ENCODE data around the gene GRAMD1B. TPM values are rescaled to one million over a fixed set of nuclear protein-coding genes. Genes with fewer than 3 reads are reported as not detected.
"Not testable (repeated sequence)": the region's sequence is repeated elsewhere in the genome, so short reads cannot be mapped to it uniquely, and the experiment has no call there.

Gene GRAMD1B
- total RNA-seq, 4 donors from 2014 or later, result 1.8 to 4.0 (median 3.0) TPM

DNA sequence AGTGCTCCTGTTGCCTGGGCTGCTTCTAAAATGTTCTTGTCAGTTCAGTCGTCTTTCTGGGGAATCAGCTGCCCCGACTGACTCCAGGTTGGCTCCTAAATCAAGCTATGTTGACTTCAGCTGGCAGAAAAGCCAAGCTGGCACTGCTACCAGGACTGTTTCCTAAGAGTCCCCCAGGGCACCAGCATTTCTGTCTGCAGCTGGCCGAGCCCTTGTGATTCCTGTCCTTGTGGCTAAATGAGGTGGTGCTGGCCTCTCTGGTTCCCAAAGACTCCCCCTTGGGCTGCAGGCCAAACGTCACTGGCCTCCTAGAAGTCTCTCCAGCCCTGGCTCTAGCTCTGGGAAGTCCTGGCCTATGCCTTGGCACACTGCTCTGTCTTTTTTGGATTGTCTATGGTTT is 31.1 kb downstream of the GRAMD1B start:
- Histone ChIP-seq H3K27ac (no peak overlapping the region), H3K36me3 (no peaks in the 10 kb centered on the region), H3K27me3 (no peaks in the 10 kb centered on the region), H3K4me1 (no peaks in the 10 kb centered on the region), H3K4me3 (no peak overlapping the region), H3K9me3 (no peaks in the 10 kb centered on the region)
- 63% methylated on average over 3 of the region's 4 CpGs; no CpG with 5 or more reads in 1 of the 2 donors for WGBS, 2 donors (ENCODE audit: low coverage in 1 of 2)
- ATAC-seq, result peak; percentile 35
- TF ChIP-seq, protein P1, sequence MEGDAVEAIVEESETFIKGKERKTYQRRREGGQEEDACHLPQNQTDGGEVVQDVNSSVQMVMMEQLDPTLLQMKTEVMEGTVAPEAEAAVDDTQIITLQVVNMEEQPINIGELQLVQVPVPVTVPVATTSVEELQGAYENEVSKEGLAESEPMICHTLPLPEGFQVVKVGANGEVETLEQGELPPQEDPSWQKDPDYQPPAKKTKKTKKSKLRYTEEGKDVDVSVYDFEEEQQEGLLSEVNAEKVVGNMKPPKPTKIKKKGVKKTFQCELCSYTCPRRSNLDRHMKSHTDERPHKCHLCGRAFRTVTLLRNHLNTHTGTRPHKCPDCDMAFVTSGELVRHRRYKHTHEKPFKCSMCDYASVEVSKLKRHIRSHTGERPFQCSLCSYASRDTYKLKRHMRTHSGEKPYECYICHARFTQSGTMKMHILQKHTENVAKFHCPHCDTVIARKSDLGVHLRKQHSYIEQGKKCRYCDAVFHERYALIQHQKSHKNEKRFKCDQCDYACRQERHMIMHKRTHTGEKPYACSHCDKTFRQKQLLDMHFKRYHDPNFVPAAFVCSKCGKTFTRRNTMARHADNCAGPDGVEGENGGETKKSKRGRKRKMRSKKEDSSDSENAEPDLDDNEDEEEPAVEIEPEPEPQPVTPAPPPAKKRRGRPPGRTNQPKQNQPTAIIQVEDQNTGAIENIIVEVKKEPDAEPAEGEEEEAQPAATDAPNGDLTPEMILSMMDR (IDR thresholded peaks at IDR 0.05), result no peak
- no peak for TF ChIP-seq POLR2AphosphoS5 (IDR thresholded peaks at IDR 0.05)
- TF ChIP-seq POLR2A (IDR thresholded peaks at IDR 0.05), result no peak
- TF ChIP-seq EP300 (IDR thresholded peaks at IDR 0.05), result no peak

DNA sequence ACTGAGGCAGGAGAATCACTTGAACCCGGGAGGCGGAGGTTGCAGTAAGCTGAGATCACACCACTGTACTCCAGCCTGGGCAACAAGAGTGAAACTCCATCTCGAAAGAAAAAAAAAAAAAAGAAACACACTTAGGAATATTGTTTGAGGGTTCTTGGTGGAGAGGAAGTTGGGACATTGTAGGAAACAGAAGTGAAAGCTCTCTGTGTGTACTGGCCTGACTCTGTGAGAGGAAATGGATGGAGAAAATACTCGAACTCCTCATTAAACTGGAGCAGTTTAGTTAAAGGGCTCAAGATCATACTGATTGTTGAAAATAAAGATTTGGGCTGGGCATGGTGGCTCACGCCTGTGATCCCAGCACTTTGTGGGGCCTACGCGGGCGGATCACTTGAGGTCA is 35.6 kb downstream of the GRAMD1B start:
- not testable (repeated sequence) for H3K27ac ChIP-seq, H3K4me1 ChIP-seq, ATAC-seq, H3K4me3 ChIP-seq, H3K9me3 ChIP-seq, H3K27me3 ChIP-seq, H3K36me3 ChIP-seq
- 87 to 90% methylated on average over 6 of the region's 8 CpGs for WGBS, 2 donors (ENCODE audit: low coverage in 1 of 2)

- H3K9me3 ChIP-seq, H3K36me3 ChIP-seq, H3K4me3 ChIP-seq, H3K27me3 ChIP-seq, ATAC-seq, H3K4me1 ChIP-seq, H3K27ac ChIP-seq: not testable (repeated sequence)
- WGBS, 2 donors (ENCODE audit: low coverage in 1 of 2), result 78% methylated on average over 1 of the region's 1 CpG; no CpG with 5 or more reads in 1 of the 2 donors
Measured at GRCh38 chr11:123466172-123466571, 36.1 kb downstream of the GRAMD1B start.

- Histone ChIP-seq H3K27me3 (no peaks in the 10 kb centered on the region), H3K4me3 (no peak overlapping the region), H3K9me3 (no peaks in the 10 kb centered on the region), H3K36me3 (no peaks in the 10 kb centered on the region), H3K4me1 (no peaks in the 10 kb centered on the region), H3K27ac (no peak overlapping the region)
- TF ChIP-seq, protein P1 (IDR thresholded peaks at IDR 0.05), result no peak
- no peak for TF ChIP-seq POLR2AphosphoS5 (IDR thresholded peaks at IDR 0.05)
- no peak for TF ChIP-seq EP300 (IDR thresholded peaks at IDR 0.05)
- TF ChIP-seq POLR2A (IDR thresholded peaks at IDR 0.05), result no peak
- no peak for ATAC-seq
- 57 to 69% methylated on average over 7 of the region's 7 CpGs for WGBS, 2 donors (ENCODE audit: low coverage in 1 of 2)
Measured at GRCh38 chr11:123469089-123469488, 39.0 kb downstream of the GRAMD1B start.

- no peak overlapping the region for H3K4me3 ChIP-seq
- H3K4me1 ChIP-seq, result no peaks in the 10 kb centered on the region
- H3K27ac ChIP-seq, result no peak overlapping the region
- no peak for TF ChIP-seq POLR2A (IDR thresholded peaks at IDR 0.05)
- TF ChIP-seq EP300 (IDR thresholded peaks at IDR 0.05), result no peak
- TF ChIP-seq, protein P1 (IDR thresholded peaks at IDR 0.05), result no peak
- TF ChIP-seq POLR2AphosphoS5 (IDR thresholded peaks at IDR 0.05), result no peak
- ATAC-seq, result no peak
- WGBS, 2 donors (ENCODE audit: low coverage in 1 of 2), result 73 to 78% methylated on average over 1 of the region's 1 CpG
- no peaks in the 10 kb centered on the region for H3K27me3 ChIP-seq
- no peaks in the 10 kb centered on the region for H3K9me3 ChIP-seq
- H3K36me3 ChIP-seq, result no peaks in the 10 kb centered on the region
Measured at GRCh38 chr11:123469586-123469985, 39.5 kb downstream of the GRAMD1B start.

DNA sequence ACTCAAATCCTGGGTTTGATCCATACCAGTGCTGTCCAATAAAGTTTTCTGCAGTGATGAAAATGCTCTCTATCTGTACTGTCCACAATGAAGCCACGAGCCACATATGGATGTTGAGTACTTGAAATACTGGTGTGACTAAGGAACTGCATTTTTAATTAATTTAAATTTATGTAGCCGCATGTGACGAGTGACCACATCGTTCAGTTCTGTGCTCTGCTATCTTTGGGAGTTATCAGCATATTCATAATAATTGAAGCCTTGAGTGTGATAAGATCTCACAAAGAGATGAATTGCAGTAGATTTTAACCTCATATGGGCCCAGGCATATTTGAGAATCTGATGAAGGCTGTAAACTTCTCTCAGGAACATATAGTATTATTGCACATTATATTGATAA is 40.8 kb downstream of the GRAMD1B start:
- H3K4me3 ChIP-seq, result no peak overlapping the region
- TF ChIP-seq POLR2AphosphoS5 (IDR thresholded peaks at IDR 0.05) (no peak), EP300 (IDR thresholded peaks at IDR 0.05) (no peak), POLR2A (IDR thresholded peaks at IDR 0.05) (no peak)
- TF ChIP-seq, protein P1 (IDR thresholded peaks at IDR 0.05), result no peak
- H3K36me3 ChIP-seq, result no peaks in the 10 kb centered on the region
- H3K9me3 ChIP-seq, result no peaks in the 10 kb centered on the region
- WGBS, 2 donors (ENCODE audit: low coverage in 1 of 2), result 82 to 92% methylated on average over 4 of the region's 4 CpGs
- H3K27ac ChIP-seq, result no peak overlapping the region
- H3K27me3 ChIP-seq, result no peaks in the 10 kb centered on the region
- H3K4me1 ChIP-seq, result no peaks in the 10 kb centered on the region
- no peak for ATAC-seq
